NCI-H1436 (cell line): ENCODE measurements around the gene DLG5.

Experiments
- DNase-seq: peaks from one replicate; lab custom pipeline; 2025; lab: John Stamatoyannopoulos, UW

The DLG5 gene

DNA sequence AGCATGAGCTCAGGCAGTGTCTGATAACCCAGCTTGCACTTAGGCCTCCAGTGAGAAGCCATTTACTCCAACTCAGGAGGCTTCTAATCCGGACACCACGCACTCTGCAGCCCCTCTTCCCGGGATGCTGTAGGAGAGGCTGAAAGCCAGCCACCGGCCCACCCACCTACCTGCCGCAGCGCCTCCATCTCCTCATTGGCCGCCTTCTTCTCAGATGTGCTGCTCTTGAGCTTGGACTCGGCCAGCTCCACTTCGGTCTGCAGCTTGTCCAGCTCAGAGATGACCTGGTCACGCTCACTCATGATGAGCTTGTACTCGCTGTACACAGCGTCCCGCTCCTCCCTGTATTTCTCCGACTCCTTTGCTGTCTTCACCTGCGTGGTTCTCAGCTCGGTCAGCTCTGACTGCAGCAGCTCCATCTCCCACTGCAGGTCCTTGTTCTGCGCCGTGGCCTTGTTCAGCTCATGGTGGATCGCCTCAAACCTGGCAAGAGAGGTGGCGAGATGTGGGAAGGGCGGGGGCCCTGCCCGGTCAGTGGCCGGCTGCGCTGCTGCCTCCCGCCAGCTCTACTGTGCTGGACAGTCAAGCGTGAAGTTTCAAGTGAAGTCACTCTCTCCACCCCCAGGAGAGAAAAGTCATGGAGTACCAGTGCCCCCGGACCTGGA lies 84.7 kb downstream of the DLG5 start:
- no peak for DNase-seq

DNA sequence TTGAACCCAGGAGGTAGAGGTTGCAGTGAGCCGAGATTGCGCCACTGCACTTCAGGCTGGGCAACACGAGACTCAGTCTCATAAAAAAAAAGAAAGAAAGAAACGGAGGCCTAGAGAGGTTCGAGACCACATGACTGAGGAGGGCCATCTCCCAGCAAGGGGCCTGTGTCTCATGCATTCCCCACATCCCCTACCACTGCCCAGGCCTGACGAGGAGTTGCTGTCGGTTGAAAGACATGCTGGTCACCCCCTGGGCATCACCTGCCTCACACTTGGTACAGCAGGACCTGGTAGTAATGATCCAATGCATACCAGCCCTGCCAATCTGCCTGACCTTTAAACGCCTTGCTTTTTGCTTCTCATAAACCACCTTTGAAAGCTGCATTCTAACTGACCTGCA lies 85.9 kb downstream of the DLG5 start:
- no peak for DNase-seq

DNA sequence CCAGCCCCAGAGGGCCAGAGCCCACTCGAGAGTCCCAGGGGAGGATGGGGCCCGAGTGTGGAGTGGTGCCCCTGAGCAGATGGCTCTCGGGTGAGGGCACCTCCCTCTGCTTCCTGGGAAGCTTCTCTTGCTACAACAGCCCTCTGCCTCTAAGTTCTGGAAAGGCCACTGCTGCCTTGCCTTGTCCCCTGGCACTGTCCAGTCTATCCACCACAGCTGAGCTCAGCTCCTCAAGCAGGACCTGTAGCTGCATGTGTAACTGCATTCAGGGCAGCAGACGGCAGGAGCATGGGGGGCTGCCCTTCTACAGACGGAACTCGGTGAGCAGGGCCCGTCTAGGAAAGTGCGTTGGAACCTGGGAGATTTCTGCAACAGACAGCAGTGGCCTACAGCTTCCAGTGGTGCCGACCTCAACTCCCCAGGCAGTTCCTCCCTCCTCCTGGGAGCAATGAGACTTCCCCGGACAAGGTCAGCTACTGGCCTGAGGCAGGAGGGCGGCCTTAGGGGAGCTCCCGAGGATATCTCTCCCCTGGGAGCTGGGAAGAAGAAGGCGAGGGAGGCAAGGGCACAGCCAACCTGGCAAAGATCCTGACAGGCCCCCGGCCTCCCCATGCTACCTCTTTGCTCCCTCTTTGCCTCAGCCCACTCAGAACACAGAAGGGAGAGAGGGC lies 88.5 kb downstream of the DLG5 start:
- no peak for DNase-seq

DNA sequence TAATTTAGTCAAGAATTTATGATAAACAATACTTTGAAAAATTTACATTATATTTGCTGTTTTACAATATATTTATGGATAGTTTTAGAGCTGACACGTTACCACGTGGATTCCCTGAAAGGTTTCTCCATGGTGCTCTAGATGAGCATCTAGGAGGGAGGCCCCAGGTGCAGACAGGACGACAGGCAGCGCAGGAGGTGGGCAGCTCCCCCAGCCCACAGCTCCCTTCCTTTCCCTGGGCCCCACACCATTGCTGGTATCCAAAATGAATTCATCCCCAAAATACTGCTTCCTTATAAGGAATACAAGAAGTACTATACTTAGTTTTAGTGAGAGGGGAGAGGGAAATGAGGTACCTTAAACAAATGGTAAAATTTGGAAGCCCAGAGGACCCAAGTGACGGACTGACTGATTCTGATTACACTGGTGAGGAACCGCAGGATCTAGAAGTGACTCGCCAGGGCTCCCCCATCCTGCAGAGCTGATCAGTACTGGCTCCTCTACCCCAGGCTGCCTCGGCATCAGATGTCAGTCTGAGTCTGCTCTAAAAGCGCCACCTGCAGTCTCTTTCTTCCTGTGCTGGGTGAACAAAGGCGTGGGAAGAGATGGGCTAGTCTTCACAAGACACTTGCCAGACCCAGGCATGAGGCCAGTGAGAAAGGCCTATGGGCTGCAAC lies 89.2 kb downstream of the DLG5 start:
- peak; percentile 69 for DNase-seq

DNA sequence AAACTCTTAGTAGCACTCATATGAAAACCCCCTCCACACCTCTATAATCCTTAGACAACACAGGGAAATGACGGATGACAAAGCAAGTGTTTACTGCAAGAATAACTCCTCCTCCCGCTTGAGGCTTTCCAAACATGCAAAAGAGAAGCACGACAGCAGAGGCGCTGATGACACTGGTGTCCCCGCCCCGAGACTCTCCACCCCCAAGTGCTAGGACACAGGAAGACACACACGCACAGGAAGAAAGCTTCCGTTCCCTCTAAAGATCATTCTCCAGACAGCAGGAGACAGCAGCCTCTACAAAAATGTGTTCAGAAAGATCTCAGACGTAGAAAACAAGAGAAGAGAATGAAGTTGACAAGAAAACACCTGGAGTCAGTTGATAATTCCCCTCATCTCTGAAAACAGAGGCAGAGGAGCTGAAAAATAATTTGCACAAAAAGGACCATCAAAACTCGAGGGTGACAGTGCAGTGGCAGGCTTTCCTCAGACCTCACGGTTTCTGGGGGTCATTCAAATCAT lies 90.2 kb downstream of the DLG5 start:
- DNase-seq = peak; percentile 31

DNA sequence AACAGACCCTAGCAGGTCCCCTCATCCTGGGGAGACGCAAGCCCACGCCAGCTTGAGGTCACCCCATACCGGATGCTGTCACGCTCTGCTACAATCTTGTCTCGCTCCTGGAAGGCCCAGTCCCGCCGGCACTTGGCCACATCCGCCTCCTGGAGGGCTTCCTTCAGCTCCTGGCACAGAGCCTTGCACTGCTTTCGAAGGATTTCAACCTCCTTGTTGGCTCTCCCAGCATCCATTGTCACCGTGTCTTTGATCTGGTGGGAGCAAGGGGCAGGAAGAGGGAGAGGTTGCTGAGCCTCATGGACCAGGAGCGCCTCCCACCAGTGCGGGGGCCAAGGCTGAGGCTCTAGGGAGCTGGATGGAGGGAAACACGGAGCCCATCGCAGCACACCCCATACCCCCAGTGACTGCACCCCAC lies 90.9 kb downstream of the DLG5 start:
- no peak for DNase-seq

DNA sequence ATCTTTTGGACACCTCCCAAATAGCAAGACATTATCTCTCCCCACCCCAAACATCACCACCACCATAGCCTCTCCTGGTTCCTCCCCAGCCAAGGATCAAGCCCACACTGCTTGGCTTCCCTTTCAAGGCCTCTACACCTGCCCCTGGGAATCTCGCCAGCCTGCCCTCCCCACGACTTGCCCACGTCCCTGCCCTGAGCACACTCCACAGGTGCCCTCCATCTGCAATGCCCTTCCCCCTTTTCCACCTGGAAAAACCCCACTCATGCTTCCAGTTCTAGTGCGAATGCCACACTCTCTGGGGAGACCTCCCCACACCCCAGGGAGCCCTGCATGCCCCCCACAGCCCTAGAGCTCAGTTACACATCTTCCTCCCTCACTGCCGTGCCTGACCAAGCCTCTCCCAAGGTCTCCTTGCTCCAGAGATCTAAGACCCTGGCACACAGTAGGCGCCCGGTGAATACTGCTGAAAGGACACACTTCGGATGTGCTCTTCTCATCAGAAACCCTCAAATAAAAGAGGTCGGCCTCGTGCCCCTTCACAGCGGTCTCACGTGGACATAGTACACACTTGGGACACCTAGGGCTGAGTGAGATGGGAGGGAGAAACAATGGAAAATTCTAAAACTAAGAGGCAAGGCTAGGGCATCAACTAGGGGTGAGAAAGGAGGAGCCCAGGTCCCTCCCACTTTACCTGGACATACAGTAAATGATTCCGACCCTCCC lies 91.4 kb downstream of the DLG5 start:
- no peak for DNase-seq

DNA sequence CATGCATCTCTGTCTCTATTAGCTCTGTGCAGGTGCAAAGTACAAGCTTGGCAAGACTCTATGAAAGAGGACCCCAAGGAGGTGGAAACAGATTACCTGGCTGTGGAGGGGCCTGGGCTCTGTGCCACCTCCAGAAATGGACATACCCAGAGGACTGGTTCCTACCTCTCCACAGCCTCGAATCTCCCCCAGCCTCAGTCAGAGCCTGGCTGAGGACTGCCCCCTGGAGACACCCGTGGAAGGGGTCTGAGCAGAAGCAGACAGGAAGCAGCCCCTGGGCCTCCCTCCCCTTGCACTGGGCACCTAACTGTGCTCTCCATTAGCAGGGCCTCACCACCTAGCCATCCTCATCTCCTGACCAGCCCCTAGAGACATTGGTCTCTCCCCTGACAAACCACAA lies 92.0 kb downstream of the DLG5 start:
- no peak for DNase-seq

DNA sequence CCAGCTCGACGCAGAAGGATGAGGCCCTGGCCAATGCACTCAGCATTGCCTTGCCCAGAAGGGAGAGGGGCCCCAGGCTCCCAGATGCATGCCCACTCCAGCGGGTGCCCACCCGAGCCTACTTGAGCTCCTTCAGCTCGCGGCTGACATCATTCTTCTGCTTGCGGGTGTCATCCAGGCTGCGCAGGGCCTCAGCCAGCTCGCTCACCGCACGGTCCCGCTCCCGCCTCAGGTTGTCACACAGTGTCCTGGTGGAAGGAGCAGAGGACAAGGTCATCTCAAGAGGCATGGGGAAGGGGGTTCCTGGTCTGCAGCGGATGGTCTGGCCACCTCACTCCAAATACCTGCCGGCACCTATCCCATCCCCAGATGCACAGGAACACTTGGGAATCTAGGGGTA lies 92.8 kb downstream of the DLG5 start:
- DNase-seq = no peak

DNA sequence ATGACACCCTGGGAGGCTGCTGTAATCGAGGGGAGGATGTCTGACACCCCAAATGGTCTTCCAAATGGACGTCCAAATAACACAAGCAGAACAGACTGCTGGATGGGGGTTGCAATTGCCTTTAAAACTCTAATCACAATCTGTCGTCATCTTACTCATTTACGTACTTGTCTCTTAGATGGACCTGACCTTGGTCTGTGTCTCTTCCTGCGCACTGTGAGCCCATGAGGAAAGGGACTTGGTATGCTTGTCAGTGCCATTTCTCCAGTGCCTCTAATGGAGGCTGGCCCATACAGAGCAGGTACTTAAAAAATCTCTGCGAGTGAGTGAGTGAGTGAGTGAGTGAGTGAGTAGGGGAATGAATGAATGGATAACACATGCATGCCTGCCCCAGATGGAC lies 93.3 kb downstream of the DLG5 start:
- no peak for DNase-seq

DNA sequence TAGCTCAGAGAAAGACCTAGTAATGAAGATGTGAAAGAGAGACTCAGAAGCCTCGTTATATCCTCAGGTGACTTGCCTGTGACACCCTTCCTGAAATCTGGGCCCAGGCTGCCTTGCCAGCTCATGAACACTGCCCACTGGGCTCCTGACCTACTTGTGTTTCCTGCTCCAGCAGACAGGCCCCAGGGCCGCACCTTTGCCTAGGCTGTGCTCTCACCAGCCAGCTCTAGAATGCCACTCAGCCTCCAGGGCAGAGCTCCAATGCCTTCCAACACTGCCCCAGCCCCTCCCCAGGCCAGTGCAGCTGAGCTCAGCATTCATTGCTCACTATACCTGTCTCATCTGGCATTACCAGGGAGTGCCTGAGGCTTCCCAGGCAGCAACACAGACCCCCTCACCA lies 94.3 kb downstream of the DLG5 start:
- DNase-seq = no peak

DNA sequence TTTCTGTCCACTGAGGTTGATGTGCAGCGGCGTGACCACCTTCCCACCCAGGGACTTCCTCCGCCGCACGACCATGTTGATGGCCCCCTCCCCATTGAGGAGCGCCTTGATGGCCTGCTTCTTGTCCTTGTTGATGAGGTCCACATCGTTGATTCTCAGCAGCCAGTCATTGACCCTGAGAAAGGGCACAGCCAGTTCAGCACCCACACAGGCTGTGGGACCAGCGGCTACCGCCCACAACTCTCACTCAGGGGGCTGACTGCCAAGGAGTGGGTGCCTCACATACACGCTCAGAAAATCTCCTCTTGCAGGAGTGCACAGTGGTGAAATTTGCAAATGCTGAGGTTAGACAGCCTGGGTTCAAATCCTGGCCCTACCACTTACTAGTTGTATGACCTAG lies 97.2 kb downstream of the DLG5 start:
- DNase-seq = no peak

DNA sequence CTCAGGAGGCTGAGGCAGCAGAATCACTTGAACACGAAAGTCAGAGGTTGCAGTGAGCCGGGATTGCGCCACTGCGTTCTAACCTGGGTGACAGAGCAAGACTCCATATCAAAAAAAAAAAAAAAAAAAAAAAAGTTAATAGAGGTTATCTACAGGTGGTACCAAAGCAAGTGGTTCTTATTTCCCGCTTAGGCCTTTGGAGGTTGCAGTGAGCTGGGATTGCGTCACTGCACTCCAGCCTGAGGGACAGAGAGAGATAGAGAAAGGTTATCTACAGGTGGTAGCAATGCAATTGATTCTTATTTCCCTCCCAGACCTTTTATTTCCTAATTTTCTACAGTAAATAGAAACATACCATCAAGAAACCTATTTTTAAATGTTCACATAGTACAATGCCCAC lies 98.2 kb downstream of the DLG5 start:
- no peak for DNase-seq

DNA sequence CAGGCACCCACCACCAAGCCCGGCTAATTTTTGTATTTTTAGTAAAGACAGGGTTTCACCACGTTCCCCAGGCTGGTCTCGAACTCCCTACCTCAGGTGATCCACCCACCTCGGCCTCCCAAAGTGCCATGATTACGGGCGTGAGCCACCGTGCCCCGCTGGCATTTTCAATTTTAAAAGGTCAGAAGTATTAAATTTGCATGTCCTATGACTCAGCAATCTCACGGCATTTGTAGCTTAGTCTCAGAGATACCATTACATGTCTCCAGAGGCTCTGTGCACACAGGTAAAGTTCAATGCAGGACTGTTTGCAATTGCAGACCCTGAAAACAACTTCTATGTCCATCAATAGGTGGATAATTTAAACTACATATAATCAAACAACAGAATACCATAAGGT lies 99.2 kb downstream of the DLG5 start:
- no peak for DNase-seq

DNA sequence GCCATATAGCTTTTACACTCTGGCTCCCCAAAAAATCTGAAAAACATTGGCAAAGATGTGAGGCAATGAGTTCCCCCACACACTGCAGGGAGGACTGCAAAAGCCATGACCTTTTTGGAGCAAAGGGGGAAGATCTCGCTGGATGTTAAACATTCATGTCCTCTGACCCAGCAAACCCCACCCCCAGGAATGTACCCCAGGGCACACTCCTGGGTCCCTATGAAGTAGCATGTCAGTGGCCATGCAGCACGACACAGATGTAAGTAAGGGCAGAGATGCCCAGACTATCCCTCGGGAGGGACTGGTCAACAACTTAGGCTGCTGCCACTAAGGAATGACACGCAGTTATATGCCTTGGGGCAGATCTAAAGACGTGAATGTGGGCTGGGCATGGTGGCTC lies 100.6 kb downstream of the DLG5 start:
- no peak for DNase-seq

DNA sequence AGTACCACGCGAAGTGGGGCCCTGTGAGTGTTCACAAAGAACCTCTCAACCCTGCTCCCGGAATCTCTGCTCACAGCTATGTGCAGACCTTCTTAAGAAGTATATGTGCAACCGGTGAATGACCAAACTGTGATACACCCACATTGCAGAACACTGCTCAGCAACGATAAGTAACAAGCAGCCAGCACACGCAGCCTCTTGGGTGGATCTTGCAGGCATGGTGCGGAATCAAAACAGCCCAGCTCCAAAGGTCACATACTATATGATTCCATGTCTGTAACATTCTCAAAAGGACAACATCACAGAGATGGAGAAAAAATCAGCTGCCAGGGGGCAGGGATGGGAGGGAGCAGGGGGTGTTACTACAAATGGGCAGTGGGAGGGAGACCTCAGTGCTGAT lies 101.6 kb downstream of the DLG5 start:
- no peak for DNase-seq

DNA sequence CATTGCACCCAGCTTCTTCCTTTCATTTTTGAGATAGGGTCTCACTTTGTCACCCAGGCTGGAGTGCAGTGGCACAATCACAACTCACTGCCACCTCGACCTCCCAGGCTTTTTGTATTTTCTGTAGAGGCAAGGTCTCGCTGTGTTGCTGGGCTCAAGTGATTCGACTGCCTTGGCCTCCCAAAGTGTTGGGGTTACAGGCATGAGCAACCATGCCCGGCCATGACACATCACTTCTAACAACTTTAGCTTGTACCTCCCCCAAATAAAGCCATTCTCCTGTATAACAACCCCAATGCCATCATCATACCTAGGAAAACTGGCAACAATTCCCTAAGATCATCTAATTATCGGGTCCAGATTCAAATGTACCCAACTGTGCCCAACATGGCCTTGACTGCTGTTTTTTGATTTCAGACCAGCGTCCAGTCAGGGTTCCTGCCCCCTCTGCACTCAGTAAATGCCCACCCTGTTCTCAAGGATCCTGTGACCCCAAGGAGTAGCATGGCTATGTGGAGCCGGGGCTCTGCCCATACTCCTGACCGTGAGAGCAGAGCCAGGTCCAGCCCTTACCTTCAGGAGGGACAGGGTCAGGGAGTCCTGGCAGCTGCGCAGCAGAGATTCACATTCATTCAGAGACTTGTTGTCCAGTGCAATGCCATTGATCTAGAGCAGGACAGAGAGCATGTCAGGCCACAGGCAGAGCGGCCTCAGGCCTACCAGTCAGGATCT lies 102.6 kb downstream of the DLG5 start:
- no peak for DNase-seq

DNA sequence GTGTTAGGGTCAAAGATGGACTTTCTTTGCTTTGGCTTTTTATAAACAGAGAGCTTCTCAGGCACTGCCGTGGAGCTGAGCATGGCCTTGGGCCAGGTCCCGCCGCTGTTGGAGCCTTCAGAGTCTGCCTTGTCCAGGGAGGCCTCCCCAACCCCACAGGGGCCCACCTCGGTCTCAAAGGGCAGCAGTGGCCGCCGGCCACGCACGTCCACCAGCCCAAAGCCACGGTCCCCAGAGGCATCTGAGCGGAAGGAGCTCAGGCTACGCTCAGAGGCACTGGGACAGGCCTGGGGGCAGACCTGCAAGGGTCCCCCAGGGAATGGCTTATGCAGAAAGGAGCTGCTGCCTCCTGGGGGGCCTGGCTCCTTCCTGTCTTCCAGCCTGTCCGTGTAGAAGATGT lies 105.0 kb downstream of the DLG5 start:
- DNase-seq = no peak

DNA sequence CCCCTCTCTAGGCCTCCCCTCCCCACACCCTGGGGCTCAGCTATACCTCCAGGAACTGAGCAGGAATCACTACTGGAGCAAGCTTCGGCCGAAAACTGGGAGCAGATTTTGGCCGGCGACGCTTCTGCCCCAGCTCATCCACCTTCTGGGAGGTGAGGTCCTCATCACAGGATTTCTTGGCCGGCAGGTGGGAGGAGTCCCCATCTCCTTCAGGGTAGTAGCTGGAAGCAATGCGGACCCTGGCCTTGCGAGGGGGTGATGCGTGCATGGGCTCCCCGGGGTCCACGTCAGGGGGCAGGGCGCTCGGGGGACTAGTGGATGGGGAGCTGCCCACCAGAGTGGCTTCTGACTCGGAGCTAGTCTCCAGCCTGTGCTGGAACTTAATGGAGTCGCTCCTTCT lies 105.5 kb downstream of the DLG5 start:
- no peak for DNase-seq

DNA sequence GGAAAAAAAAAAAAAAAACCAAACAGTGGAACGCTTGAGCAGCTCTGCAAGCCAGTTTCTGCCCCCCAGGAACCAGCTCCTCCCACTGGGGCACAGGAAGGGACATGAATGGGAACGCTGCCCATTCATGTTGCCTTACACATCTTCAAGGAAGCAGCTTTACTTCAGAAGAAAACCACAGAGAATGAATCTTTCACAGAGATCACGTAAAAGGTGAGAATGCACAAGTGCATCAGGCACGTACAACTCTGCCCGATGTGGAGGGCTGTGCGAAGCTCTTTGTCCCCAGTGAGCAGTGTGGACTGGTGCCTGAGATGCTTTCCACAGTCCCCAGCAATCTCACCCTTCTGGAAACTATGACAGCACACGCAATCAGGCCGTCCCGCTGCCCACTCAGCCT lies 106.2 kb downstream of the DLG5 start:
- no peak for DNase-seq

DNA sequence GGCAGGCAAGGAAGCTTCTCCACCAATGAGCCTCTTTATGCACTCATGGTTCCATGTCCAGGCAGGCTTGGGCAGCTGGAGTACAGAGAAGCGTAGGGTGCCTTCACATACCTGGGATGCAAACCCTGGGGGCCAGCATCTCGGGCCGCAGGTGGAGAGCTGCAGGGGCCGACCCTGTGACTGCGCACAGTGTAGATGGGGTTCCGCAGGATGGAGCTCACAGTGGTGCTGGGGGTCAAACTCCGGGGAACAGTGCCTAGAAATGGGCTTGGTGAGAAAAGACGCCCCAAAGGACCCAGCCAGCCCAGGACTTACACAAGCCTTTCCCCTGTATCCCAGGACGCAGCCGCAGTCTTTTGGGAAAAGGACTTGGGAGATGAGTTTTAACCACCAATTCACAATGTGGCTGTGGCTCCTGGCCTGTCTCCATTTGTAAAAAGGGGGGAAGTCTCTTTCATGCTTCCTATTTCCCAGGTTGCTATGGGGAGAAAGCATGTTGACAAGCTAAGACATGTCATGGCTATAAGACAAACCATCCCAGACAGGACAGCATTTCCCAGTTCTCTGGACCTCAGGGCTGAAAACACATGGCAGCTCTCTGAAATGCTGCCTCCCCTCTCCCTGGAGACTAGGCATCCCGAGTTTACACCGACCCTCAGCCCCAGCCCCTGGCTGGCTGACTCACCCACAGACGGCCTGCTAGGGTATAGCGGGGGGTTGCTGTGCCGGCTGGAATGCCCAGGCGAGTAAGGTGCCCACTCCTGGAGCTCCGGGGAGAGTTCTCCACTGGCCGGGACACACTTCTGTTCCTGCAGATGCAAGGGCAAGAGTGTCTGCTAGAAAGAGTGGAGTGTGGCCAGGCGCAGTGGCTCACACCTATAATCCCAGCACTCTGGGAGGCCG lies 107.1 kb downstream of the DLG5 start:
- DNase-seq = no peak
